Gastroesophageal sphincter (tissue), 4 donors: ENCODE measurements around the gene SLC25A42. TPM values are rescaled to one million over a fixed set of nuclear protein-coding genes. Genes with fewer than 3 reads are reported as not detected.

ENCODE experiments used
- ATAC-seq: fragments of 150-250 bp; one replicate; pipeline ENCODE4 v1.9.1; 2016; ENCODE audit warnings: mild to moderate bottlenecking, moderate library complexity
- H3K27ac ChIP-seq, 4 donors: fragments of 200-600 bp; sonication (generic) in 3 of 4; 1 replicate in 3 of 4; 2 replicates in 1 of 4; pipeline ENCODE4 v1.5.1; 2016 to 2019
- H3K27me3 ChIP-seq: fragments of 200-600 bp; sonication (generic); one replicate; pipeline ENCODE4 v1.5.1; 2019
- H3K36me3 ChIP-seq, 2 donors: fragments of 200-600 bp; sonication (generic); one replicate each; pipeline ENCODE4 v1.5.1; 2019; ENCODE audit warnings: control low read depth in 1 of 2
- H3K4me1 ChIP-seq, 3 donors: fragments of 200-600 bp; sonication (generic); 1 replicate in 2 of 3; 2 replicates in 1 of 3; pipeline ENCODE4 v1.5.1; 2016 to 2019; ENCODE audit warnings: control low read depth in 2 of 3
- H3K4me3 ChIP-seq, 2 donors: fragments of 200-600 bp; sonication (generic); one replicate each; pipeline ENCODE4 v1.5.1; 2019; ENCODE audit warnings: mild to moderate bottlenecking in 1 of 2, moderate library complexity in 1 of 2
- H3K9me3 ChIP-seq, 3 donors: fragments of 200-600 bp; sonication (generic); one replicate each; pipeline ENCODE4 v1.5.1; 2017 to 2019; ENCODE audit warnings: control low read depth in 2 of 3
- EP300 ChIP-seq: sonication (generic); formaldehyde crosslinking; IDR thresholded peaks from one replicate; pipeline ENCODE4 v1.6.1; 2017; ENCODE audit warnings: antibody characterized with exemption, mild to moderate bottlenecking
- POLR2A ChIP-seq, 2 donors: fragments of 450-650 bp; IDR thresholded peaks; one replicate each; pipeline ENCODE4 v1.6.1; 2017; ENCODE audit warnings: antibody characterized with exemption in 2 of 2, mild to moderate bottlenecking in 2 of 2, moderate library complexity in 1 of 2
- POLR2AphosphoS5 ChIP-seq: sonication (generic); formaldehyde crosslinking; IDR thresholded peaks from one replicate; pipeline ENCODE4 v1.6.1; 2017; ENCODE audit warnings: antibody characterized with exemption
- WGBS, 2 donors: methylation state at CpG; one replicate each; pipeline ENCODE4 v1.1.5; 2018; ENCODE audit warnings: low coverage in 1 of 2; 5-methylcytosine and 5-hydroxymethylcytosine counted together
- total RNA-seq, 4 donors: library from RNA; depleted of rRNA; stranded (reverse); fragments of >200 nt; gene quantifications; one replicate each; pipeline ENCODE4 v1.1.0, GENCODE V29; 2016
- TF ChIP-seq, protein P1 (sequence below), 4 experiments: fragments of 200-600 bp in 2 of 4; fragments of 450-650 bp in 2 of 4; sonication (generic) in 1 of 4; IDR thresholded peaks; one replicate each; pipeline ENCODE4 v1.5.1; 2017 to 2019; ENCODE audit warnings: antibody characterized with exemption in 4 of 4, mild to moderate bottlenecking in 2 of 4, moderate library complexity in 2 of 4

Gene SLC25A42
- total RNA-seq, 4 donors from 2014 or later: 8.8 to 16.0 (median 12.9) TPM

- H3K27me3 ChIP-seq: no peaks in the 10 kb centered on the region
- WGBS, 2 donors: 28 to 42% methylated on average over 5 to 7 of the region's 7 CpGs
- H3K27ac ChIP-seq: peak overlapping the region in 2 of 4 donors; percentile 33 to 64
- peaks cover 0 to 40% of the 10 kb centered on the region in 2 donors for H3K36me3 ChIP-seq
- peaks cover 0 to 15% (median 3%) of the 10 kb centered on the region in 3 donors for H3K4me1 ChIP-seq
- no peak overlapping the region for H3K4me3 ChIP-seq
- H3K9me3 ChIP-seq: no peaks in the 10 kb centered on the region
- TF ChIP-seq EP300: no peak
- TF ChIP-seq POLR2AphosphoS5: peak; percentile 28
- TF ChIP-seq, protein P1, sequence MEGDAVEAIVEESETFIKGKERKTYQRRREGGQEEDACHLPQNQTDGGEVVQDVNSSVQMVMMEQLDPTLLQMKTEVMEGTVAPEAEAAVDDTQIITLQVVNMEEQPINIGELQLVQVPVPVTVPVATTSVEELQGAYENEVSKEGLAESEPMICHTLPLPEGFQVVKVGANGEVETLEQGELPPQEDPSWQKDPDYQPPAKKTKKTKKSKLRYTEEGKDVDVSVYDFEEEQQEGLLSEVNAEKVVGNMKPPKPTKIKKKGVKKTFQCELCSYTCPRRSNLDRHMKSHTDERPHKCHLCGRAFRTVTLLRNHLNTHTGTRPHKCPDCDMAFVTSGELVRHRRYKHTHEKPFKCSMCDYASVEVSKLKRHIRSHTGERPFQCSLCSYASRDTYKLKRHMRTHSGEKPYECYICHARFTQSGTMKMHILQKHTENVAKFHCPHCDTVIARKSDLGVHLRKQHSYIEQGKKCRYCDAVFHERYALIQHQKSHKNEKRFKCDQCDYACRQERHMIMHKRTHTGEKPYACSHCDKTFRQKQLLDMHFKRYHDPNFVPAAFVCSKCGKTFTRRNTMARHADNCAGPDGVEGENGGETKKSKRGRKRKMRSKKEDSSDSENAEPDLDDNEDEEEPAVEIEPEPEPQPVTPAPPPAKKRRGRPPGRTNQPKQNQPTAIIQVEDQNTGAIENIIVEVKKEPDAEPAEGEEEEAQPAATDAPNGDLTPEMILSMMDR (IDR thresholded peaks at IDR 0.05): no peak
- no peak for TF ChIP-seq POLR2A (IDR thresholded peaks at IDR 0.05)
- ATAC-seq: peak; percentile 87
Measured at GRCh38 chr19:19040417-19040816, 23.4 kb upstream of the SLC25A42 start.

DNA sequence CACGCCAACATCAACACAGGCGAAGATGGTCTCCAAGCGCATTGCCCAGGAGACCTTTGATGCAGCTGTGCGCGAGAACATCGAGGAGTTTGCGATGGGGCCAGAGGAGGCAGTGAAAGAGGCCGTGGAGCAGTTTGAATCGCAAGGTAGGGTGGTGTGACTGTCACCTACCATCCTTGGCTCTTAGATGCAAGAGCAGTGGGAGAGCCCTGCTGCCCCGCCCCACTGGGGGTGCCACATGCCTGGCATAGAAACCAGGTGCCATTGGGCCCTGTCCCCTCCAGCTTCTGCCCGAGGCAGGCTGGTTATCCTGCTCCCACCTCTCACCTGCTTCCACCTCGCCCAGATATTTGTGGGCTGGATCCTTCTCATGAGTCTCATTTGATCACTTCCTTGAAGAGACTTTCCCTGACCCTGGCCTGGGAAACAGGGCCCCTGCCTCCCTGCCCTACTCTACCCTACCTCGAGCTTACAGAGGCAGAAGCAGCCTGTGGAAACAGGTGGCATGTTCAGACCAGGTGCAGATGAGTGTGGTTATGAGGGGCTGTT is 21.0 kb upstream of the SLC25A42 start:
- no peak for TF ChIP-seq POLR2AphosphoS5
- TF ChIP-seq EP300: no peak
- TF ChIP-seq, protein P1 (IDR thresholded peaks at IDR 0.05): no peak
- TF ChIP-seq POLR2A (IDR thresholded peaks at IDR 0.05): no peak
- Histone ChIP-seq H3K27me3 (no peaks in the 10 kb centered on the region), H3K36me3 (peaks cover 0 to 58% of the 10 kb centered on the region in 2 donors), H3K4me3 (no peak overlapping the region), H3K9me3 (no peaks in the 10 kb centered on the region), H3K4me1 (peaks cover 0 to 13% (median 3%) of the 10 kb centered on the region in 3 donors), H3K27ac (no peak overlapping the region)
- no peak for ATAC-seq
- WGBS, 2 donors: 90 to 94% methylated on average over 2 to 11 of the region's 13 CpGs

DNA sequence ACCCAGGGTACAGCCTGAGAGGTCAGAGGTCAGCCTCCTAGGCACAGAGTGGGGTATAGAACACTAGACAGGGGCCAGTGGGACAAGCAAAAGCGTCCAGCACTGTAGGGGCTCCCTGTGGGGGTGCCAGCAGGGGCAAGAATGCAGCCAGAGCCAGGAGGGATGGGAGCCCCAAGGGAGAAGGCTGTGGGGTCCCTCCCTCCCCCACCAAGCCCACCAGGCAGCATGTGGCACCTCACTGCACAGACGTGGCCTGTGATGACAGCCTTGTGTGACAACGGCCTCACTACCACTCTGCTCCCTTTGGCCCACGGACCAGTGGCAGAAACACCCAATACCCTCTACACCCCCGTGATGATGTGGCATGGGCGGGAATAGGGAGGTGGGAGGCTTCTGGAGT is 20.3 kb upstream of the SLC25A42 start:
- Histone ChIP-seq H3K9me3 (no peaks in the 10 kb centered on the region), H3K27ac (no peak overlapping the region), H3K27me3 (no peaks in the 10 kb centered on the region), H3K4me3 (no peak overlapping the region), H3K36me3 (peaks cover 0 to 58% of the 10 kb centered on the region in 2 donors), H3K4me1 (peaks cover 0 to 13% (median 3%) of the 10 kb centered on the region in 3 donors)
- WGBS, 2 donors: no CpG with 5 or more reads among the region's 6 CpGs
- TF ChIP-seq POLR2A (IDR thresholded peaks at IDR 0.05) (no peak), EP300 (no peak), POLR2AphosphoS5 (no peak)
- TF ChIP-seq, protein P1 (IDR thresholded peaks at IDR 0.05): no peak
- no peak for ATAC-seq

DNA sequence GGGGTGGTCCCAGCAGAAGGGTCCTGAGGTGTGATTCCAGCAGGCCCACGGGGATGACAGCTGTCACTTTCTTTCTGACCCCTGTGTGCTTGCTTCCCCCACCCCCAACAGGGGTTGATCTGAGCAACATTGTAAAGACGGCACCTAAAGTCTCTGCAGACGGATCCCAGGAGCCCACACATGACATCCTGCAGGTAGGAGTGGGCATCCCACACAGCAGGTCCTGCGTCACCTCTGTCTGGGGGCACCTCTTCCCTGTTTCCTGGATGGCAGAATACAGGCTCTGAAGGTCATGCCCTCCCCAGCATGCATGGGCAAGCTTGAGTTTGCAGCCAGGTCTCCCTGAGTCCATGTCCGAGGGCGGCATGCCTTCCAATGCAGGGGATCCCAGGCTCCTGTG is 19.9 kb upstream of the SLC25A42 start:
- Histone ChIP-seq H3K4me3 (no peak overlapping the region), H3K4me1 (peaks cover 0 to 13% (median 3%) of the 10 kb centered on the region in 3 donors), H3K36me3 (peaks cover 0 to 58% of the 10 kb centered on the region in 2 donors), H3K9me3 (no peaks in the 10 kb centered on the region), H3K27me3 (no peaks in the 10 kb centered on the region), H3K27ac (no peak overlapping the region)
- no peak for ATAC-seq
- TF ChIP-seq, protein P1 (IDR thresholded peaks at IDR 0.05): no peak
- TF ChIP-seq POLR2A (IDR thresholded peaks at IDR 0.05): no peak
- no peak for TF ChIP-seq POLR2AphosphoS5
- no peak for TF ChIP-seq EP300
- WGBS, 2 donors: no CpG with 5 or more reads among the region's 6 CpGs

DNA sequence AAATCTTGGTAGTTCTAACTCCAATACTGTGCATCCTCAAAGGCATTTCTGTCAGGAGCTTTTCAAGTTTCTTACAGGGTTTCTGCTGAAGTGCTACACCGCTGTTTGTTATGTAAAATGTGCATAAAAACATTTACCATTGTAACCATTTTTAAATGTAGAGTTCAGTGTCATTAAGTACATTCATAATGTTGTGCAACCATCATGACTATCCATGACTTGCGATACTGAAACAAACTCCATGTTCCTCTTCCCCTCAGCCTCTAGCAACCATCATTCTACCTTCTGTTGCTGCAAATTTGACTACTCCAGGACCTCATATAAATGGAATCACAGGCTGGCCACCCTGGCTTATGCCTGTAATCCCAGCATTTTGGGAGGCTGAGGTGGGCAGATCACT is 14.4 kb upstream of the SLC25A42 start:
- Histone ChIP-seq H3K9me3 (no peaks in the 10 kb centered on the region), H3K36me3 (peaks cover 0 to 94% of the 10 kb centered on the region in 2 donors), H3K27me3 (no peaks in the 10 kb centered on the region), H3K4me3 (no peak overlapping the region), H3K4me1 (no peaks in the 10 kb centered on the region), H3K27ac (no peak overlapping the region)
- ATAC-seq: no peak
- 88 to 100% methylated on average over 2 of the region's 2 CpGs for WGBS, 2 donors
- TF ChIP-seq POLR2AphosphoS5: no peak
- TF ChIP-seq, protein P1 (IDR thresholded peaks at IDR 0.05): no peak
- TF ChIP-seq EP300: no peak
- TF ChIP-seq POLR2A (IDR thresholded peaks at IDR 0.05): no peak
